ENCODE data around the gene SLC25A34.
A peak's percentile ranks its signal among the peaks of the same experiment; 100 is the strongest.

Gene SLC25A34

GRCh38 chr1:15712168-15712567 is 23.9 kb upstream of the SLC25A34 start:
- no peak for DNase-seq (ENCODE audit: low spot score)
- H3K27ac ChIP-seq = no peak overlapping the region
- ChIA-PET CTCF (interaction anchor here (0.7 kb wide), 1 partner anchor 16 kb away, joined by 3 read pairs; no protein-coding TSS in a partner anchor), POLR2A (ENCODE audit: low non-redundant PET) (no interaction called here)
- no peak for TF ChIP-seq CTCF (conservative IDR thresholded peaks at IDR 0.05; ENCODE audit: low read depth)

DNA sequence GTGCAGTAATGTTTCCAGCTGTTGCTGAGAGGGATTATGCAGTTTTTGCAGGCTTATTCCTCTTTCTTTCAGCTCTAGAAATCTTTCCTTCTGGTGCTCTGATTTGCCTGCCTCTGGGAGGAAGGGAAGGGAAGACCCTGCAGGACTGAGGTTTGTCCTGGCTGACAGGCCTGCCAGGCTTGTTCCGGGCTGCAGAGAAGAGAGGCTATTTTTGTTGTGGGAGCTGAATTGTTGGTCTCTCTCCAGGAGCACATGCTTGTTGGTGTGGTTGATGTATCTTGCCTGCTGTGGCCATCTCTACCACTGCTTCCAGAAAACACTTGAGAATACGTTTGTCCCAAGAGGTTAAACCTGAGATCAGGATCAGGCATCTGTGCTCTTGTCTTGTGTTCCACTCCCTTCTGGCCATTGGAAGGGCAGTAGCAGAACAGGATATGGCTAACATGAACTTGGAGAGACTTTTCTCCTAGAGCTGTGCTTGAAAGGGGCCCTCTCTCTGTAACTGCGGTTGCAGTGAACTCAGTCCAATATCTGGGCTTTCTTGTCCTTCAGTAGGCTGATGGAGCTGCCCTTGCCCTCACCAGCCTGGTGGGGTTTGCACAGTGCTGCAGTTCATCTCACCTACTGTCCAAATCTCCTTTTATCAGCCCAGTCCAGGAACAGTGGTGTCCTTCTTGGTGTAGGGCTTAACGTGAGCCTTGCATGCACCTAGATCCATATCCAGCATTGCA is 21.5 kb upstream of the SLC25A34 start:
- ChIA-PET POLR2A (ENCODE audit: low non-redundant PET) (no interaction called here), CTCF (no interaction called here)
- no peak for DNase-seq (ENCODE audit: low spot score)
- TF ChIP-seq CTCF (conservative IDR thresholded peaks at IDR 0.05; ENCODE audit: low read depth) = no peak
- peak overlapping the region; percentile 25; the same call in 1 of the 2 replicates for H3K27ac ChIP-seq

DNA sequence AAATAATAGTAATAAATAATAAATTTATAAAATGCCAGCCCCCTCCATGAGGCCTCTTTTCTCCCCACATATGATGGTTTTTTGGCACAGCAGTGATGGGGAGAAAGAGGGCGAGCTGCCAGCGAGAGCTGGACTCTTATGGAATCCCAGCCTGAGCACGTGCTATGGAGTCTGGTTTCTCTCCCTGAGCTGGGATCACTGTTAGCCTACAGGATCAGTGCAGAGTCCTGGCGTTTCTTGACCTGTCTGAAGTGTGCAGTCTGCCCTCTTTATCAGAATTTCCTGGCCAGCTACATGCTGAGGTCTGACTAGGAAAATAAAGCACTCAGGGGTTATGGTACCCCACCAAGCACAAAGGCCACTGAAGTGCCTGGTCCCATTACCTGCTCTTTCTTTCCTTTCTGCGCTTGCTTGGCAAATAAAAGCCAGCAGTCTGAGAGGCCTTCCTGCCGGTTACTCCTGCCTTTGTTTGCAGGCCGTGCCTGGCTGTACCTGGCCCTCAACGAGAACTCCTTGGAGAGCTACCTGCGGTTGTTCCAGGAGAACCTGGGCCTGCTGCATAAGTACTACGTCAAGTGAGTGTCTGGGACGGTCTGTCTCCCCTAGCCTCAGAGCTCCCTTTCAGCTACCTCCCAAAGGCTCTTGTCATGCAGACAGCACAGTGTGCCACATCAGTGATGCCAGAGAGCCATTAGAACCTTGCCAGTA is 18.5 kb upstream of the SLC25A34 start:
- TF ChIP-seq CTCF (conservative IDR thresholded peaks at IDR 0.05; ENCODE audit: low read depth) = no peak
- peak overlapping the region; percentile 11; the same call in 1 of the 2 replicates for H3K27ac ChIP-seq
- DNase-seq (ENCODE audit: low spot score) = no peak
- ChIA-PET POLR2A (ENCODE audit: low non-redundant PET) (no interaction called here), CTCF (interaction anchor here (0.6 kb wide), 2 partner anchors 155 to 171 kb away, joined by 3 to 4 read pairs; no protein-coding TSS in a partner anchor)

GRCh38 chr1:15718199-15718601 is 17.9 kb upstream of the SLC25A34 start:
- CTCF ChIA-PET = interaction anchor here (0.6 kb wide), 1 partner anchor 171 kb away, joined by 4 read pairs; no protein-coding TSS in a partner anchor
- POLR2A ChIA-PET (ENCODE audit: low non-redundant PET) = no interaction called here
- TF ChIP-seq CTCF (conservative IDR thresholded peaks at IDR 0.05; ENCODE audit: low read depth) = no peak
- H3K27ac ChIP-seq = peak overlapping the region; percentile 11; the same call in 1 of the 2 replicates
- no peak for DNase-seq (ENCODE audit: low spot score)

- no peak for DNase-seq (ENCODE audit: low spot score)
- POLR2A ChIA-PET (ENCODE audit: low non-redundant PET) = no interaction called here
- H3K27ac ChIP-seq = no peak overlapping the region; the same call in 1 of the 2 replicates
These were observed 16.5 kb upstream of the SLC25A34 start for GRCh38 chr1:15719381-15720120.

More at GRCh38 chr1:15719381-15720120, 16.5 kb upstream of the SLC25A34 start:
- no peak for TF ChIP-seq CTCF (conservative IDR thresholded peaks at IDR 0.05; ENCODE audit: low read depth)
- CTCF ChIA-PET = interaction anchor here (1.7 kb wide), 1 partner anchor 21 kb away, joined by 6 read pairs; no protein-coding TSS in a partner anchor
